ENCODE results near the gene ZNFX1.

DNA sequence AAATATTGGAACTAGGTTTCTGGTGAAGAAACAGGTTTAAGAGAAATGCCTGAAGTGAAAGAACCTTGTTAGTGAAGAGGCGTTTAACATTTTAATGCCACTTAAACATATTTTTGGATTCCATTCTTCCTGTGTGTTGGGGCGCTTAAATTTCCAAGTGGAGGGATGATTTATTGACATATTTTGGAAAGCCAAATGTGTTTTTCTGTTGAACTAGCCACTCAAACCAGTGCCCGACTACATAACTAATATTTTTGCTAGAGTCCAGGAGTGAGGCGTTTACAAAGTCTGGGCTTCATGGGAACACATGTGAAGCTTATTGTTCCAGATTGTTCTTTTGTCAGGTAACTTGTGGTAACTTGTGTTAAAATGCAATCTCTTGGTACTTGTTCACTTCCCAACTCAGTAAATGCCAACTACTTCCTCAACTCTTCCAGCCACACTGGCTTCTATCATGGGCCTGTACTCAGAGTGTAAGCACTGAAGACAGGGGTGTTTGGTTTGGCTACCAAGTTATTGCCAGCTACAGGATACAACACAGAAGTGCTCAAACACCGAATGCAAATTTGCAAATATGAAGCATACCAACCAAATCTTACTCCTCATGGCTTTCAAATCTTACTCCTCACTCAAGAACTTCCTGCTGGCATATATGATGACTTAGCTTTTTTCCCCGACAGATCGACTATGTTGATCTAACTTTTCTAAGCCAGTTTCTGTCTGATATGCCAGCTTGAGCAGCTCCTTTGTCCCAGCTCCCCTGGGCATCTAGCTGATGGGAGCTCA, 2.0 kb upstream of the ZNFX1 start:
- TF ChIP-seq, protein P1, sequence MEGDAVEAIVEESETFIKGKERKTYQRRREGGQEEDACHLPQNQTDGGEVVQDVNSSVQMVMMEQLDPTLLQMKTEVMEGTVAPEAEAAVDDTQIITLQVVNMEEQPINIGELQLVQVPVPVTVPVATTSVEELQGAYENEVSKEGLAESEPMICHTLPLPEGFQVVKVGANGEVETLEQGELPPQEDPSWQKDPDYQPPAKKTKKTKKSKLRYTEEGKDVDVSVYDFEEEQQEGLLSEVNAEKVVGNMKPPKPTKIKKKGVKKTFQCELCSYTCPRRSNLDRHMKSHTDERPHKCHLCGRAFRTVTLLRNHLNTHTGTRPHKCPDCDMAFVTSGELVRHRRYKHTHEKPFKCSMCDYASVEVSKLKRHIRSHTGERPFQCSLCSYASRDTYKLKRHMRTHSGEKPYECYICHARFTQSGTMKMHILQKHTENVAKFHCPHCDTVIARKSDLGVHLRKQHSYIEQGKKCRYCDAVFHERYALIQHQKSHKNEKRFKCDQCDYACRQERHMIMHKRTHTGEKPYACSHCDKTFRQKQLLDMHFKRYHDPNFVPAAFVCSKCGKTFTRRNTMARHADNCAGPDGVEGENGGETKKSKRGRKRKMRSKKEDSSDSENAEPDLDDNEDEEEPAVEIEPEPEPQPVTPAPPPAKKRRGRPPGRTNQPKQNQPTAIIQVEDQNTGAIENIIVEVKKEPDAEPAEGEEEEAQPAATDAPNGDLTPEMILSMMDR (IDR thresholded peaks at IDR 0.05; ENCODE audit: insufficient read depth, low read length) = no peak
- no peak for TF ChIP-seq REST (IDR thresholded peaks at IDR 0.05; ENCODE audit: insufficient replicate concordance, low read depth)
